ENCODE data around the gene RCAN3.

Gene RCAN3

GRCh38 chr1:24548070-24548469 lies 45.4 kb downstream of the RCAN3 start:
- no peak for TF ChIP-seq FOXM1 (IDR thresholded peaks at IDR 0.05; ENCODE audit: borderline replicate concordance, low read depth)
- TF ChIP-seq USF1 (IDR thresholded peaks at IDR 0.05): no peak
- TF ChIP-seq EGR1 (IDR thresholded peaks at IDR 0.05): no peak
- no peak for TF ChIP-seq TEAD4 (IDR thresholded peaks at IDR 0.05)
- no peak for TF ChIP-seq YY1 (IDR thresholded peaks at IDR 0.05; ENCODE audit: low read depth)
- no peak for TF ChIP-seq MAX (IDR thresholded peaks at IDR 0.05)
- TF ChIP-seq TCF12 (IDR thresholded peaks at IDR 0.05; ENCODE audit: low read depth): no peak
- no peak for TF ChIP-seq NFIC (IDR thresholded peaks at IDR 0.05)
- no peak for TF ChIP-seq CEBPB (IDR thresholded peaks at IDR 0.05)
- TF ChIP-seq TAF1 (IDR thresholded peaks at IDR 0.05; ENCODE audit: low read depth): no peak
- no peak for TF ChIP-seq REST (IDR thresholded peaks at IDR 0.05; ENCODE audit: low read depth)
- TF ChIP-seq EP300 (IDR thresholded peaks at IDR 0.05; ENCODE audit: borderline replicate concordance): no peak
- no peak for TF ChIP-seq ZBTB7A (IDR thresholded peaks at IDR 0.05; ENCODE audit: low read depth)
- TF ChIP-seq CREB1 (IDR thresholded peaks at IDR 0.05; ENCODE audit: low read depth): no peak

GRCh38 chr1:24549210-24549609 lies 46.6 kb downstream of the RCAN3 start:
- TF ChIP-seq USF1 (IDR thresholded peaks at IDR 0.05): 0 out of 2 replicates have a peak, but pooled peaks have one; percentile 32

- TF ChIP-seq EGR1 (IDR thresholded peaks at IDR 0.05) (no peak), ZBTB7A (IDR thresholded peaks at IDR 0.05; ENCODE audit: low read depth) (no peak), FOXM1 (IDR thresholded peaks at IDR 0.05; ENCODE audit: borderline replicate concordance, low read depth) (no peak), MAX (IDR thresholded peaks at IDR 0.05) (no peak), CEBPB (IDR thresholded peaks at IDR 0.05) (no peak), NFIC (IDR thresholded peaks at IDR 0.05) (no peak), TCF12 (IDR thresholded peaks at IDR 0.05; ENCODE audit: low read depth) (no peak), RAD21 (IDR thresholded peaks at IDR 0.05; ENCODE audit: low read depth) (no peak), EP300 (IDR thresholded peaks at IDR 0.05; ENCODE audit: borderline replicate concordance) (no peak), TEAD4 (IDR thresholded peaks at IDR 0.05) (no peak), TAF1 (IDR thresholded peaks at IDR 0.05; ENCODE audit: low read depth) (no peak), REST (IDR thresholded peaks at IDR 0.05; ENCODE audit: low read depth) (no peak), YY1 (IDR thresholded peaks at IDR 0.05; ENCODE audit: low read depth) (no peak), USF1 (IDR thresholded peaks at IDR 0.05) (no peak), CREB1 (IDR thresholded peaks at IDR 0.05; ENCODE audit: low read depth) (no peak)
Measured at GRCh38 chr1:24551290-24551959, 48.8 kb downstream of the RCAN3 start.

- TF ChIP-seq TEAD4 (IDR thresholded peaks at IDR 0.05) (no peak), NFIC (IDR thresholded peaks at IDR 0.05) (no peak), RAD21 (IDR thresholded peaks at IDR 0.05; ENCODE audit: low read depth) (no peak), CEBPB (IDR thresholded peaks at IDR 0.05) (no peak), TAF1 (IDR thresholded peaks at IDR 0.05; ENCODE audit: low read depth) (no peak), ZBTB7A (IDR thresholded peaks at IDR 0.05; ENCODE audit: low read depth) (no peak), USF1 (IDR thresholded peaks at IDR 0.05) (no peak), MAX (IDR thresholded peaks at IDR 0.05) (no peak), CREB1 (IDR thresholded peaks at IDR 0.05; ENCODE audit: low read depth) (no peak), YY1 (IDR thresholded peaks at IDR 0.05; ENCODE audit: low read depth) (no peak), EP300 (IDR thresholded peaks at IDR 0.05; ENCODE audit: borderline replicate concordance) (no peak), REST (IDR thresholded peaks at IDR 0.05; ENCODE audit: low read depth) (no peak), TCF12 (IDR thresholded peaks at IDR 0.05; ENCODE audit: low read depth) (no peak), FOXM1 (IDR thresholded peaks at IDR 0.05; ENCODE audit: borderline replicate concordance, low read depth) (no peak), EGR1 (IDR thresholded peaks at IDR 0.05) (no peak)
Measured at GRCh38 chr1:24551960-24552571, 49.4 kb downstream of the RCAN3 start.

Data from Ishikawa (cell line).